ENCODE measurements around the gene NSD1.

DNA sequence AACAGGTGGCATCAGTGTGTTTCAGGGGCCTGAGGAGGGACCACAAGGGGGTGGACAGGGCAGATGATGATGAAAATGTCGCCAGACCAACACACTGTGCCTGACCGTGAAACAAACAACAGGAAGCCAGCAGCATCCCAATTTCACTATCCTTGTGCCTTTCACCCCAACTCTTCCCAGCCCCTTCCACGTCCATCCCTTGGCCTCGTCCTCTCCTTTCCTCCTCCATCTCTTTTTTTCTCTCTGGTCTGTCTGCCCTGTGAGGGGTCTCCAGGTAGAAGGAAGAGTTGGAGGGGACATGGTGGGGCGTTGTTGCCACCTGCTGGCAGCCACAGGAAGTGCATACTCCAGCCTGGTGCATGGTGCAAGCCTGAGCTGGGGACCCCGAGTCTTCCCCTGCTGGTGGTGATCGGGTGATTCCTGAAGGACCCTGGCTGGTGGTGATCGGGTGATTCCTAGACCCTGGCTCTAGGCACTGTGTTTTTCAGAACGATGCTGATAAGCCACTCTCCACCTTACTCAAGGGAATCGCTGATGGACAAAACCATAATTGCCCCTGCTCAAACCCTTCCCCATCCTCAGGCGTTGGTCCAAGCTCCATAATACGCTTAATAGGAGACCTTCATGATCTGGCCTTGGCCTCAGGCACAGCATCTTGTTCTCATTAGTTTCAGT, 21.7 kb upstream of the NSD1 start:
- TF ChIP-seq POLR2AphosphoS5 (IDR thresholded peaks at IDR 0.05) = no peak
- TF ChIP-seq POLR2A (IDR thresholded peaks at IDR 0.05) = no peak

Data from sigmoid colon (tissue), 4 donors.